G401 (cell line): Measurements from ENCODE around the gene NUP98. TPM values are rescaled to one million over a fixed set of nuclear protein-coding genes. Genes with fewer than 3 reads are reported as not detected.
"Not testable (repeated sequence)": the region's sequence is repeated elsewhere in the genome, so short reads cannot be mapped to it uniquely, and the experiment has no call there.

Source experiments
- DNase-seq: peaks from one replicate; pipeline ENCODE4 v3.0.0-alpha.2; 2015; ENCODE audit warnings: low spot score
- in situ Hi-C: cut with HindIII; loops from 2 replicates; pipeline ENCODE4 v1.10.0; 2016; ENCODE audit warnings: low sequenced_read_pairs, mixed read lengths
- total RNA-seq: library from RNA; depleted of rRNA; stranded (reverse); fragments of >200 nt; shearing (Covaris generic); gene quantifications from 2 replicates; pipeline ENCODE4 v1.2.3, GENCODE V29; 2014

Gene NUP98
- total RNA-seq, 1 experiment from 2014 or later: 150 TPM

- not testable (repeated sequence) for DNase-seq
- in situ Hi-C loops: loop anchor here (10.0 kb wide), 1 partner anchor 52 kb away; no protein-coding TSS in a partner anchor
Measured at GRCh38 chr11:3766836-3767235, 30.5 kb downstream of the NUP98 start.

DNA sequence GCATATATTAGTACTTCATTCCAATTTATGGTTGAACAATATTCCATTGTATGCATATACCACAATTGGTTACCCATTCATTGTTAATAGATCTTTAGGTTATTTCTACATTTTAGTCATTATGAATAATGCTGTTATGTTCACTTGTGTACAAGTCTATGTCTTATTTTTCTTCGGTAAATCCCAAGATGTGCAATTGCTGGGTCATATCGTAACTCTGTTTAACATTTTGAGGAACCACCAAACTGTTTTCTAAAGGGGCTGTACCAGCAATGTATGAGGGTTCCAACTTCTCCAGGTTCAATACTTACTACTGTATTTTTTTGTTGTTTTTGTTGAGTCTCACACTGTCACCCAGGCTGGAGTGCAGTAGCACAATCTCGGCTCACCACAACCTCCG is 33.1 kb downstream of the NUP98 start:
- DNase-seq: no peak
- in situ Hi-C loops: loop anchor here (5.0 to 10.0 kb wide), 2 partner anchors 33 to 49 kb away; partner anchors contain the start of gene NUP98

DNA sequence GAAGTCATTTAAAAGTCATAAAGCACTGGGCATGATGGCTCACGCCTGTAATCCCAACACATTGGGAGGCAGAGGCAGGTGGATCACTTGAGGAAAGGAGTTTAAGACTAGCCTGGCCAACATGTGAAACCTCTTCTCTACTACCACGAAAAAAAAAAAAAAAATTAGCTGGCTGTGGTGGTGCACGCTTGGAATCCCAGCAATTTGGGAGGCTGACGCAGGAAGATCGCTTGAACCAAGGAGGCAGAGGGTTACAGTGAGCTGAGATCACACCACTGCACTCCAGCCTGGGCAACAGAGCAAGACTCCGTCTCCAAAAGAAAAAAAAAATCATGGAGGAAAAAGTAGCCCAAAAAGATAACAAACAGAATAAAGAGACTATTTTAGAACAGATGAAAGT is 42.2 kb downstream of the NUP98 start:
- in situ Hi-C loops: no loop called here
- DNase-seq: no peak

DNA sequence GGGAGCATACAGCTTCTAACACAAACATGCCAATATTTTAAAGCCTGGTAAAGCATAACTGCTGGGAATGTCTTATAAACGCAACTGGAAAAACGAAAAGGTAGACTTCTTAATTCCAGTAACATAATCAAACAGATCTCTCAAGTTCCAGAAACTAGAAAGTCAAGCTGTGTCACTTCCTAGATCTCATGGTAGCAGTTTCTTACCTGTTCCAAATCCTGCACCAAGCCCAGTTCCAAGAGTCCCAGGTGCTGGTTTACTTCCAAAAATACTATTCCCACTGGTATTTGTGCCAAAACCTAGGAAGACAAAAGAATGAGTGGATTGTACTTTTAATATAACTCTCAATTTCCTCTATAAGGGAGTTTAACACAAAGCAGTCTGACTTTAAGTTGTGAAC is 44.2 kb downstream of the NUP98 start:
- in situ Hi-C loops: no loop called here
- peak; percentile 9 for DNase-seq

- no peak for DNase-seq
- in situ Hi-C loops: no loop called here
Measured at GRCh38 chr11:3747704-3748103, 49.6 kb downstream of the NUP98 start.

GRCh38 chr11:3745161-3745560 is 52.2 kb downstream of the NUP98 start:
- in situ Hi-C loops: no loop called here
- no peak for DNase-seq

DNA sequence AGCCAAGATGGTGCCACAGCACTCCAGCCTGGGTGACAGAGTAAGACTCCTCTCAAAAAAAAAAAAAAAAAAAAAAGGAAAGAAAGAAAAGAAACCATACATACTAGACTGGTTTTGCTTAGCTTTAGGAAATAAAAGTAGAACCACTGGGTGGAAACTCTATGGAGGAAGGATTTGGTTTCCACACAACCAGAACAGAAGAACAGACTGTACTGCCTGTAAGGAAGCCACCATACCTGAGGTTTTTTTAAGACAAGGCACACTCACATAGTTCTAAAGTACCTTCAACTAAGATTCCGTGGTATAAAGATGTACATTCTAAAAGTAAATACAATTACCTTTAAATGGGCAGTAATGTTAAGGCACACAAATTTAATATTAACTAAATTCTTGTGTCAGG is 58.6 kb downstream of the NUP98 start:
- no peak for DNase-seq
- in situ Hi-C loops: no loop called here

GRCh38 chr11:3738241-3738640 is 59.1 kb downstream of the NUP98 start:
- no peak for DNase-seq
- in situ Hi-C loops: no loop called here

GRCh38 chr11:3737386-3737933 is 59.9 kb downstream of the NUP98 start:
- in situ Hi-C loops: no loop called here
- DNase-seq: no peak

DNA sequence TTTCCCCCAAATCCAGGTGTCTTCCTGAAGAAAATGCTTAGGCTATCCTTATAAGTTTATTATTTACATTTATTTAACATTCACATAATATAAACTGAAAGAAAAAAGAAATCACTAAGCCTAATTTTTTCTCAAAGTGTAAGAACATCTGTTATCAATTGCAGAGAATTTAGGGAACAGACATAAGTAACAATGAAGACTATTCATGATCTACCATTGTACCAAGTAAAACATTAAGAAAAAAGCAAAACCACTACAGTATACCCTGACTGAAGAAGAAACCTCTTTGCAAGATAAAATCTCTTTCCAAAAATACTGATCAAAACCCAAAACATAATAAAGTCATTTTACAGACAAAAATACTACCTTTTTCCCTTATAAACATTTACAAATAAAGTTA is 60.5 kb downstream of the NUP98 start:
- in situ Hi-C loops: no loop called here
- DNase-seq: no peak

GRCh38 chr11:3735827-3736226 is 61.5 kb downstream of the NUP98 start:
- in situ Hi-C loops: no loop called here
- no peak for DNase-seq

- in situ Hi-C loops: no loop called here
- DNase-seq: no peak
Measured at GRCh38 chr11:3732671-3733436, 64.5 kb downstream of the NUP98 start.

DNA sequence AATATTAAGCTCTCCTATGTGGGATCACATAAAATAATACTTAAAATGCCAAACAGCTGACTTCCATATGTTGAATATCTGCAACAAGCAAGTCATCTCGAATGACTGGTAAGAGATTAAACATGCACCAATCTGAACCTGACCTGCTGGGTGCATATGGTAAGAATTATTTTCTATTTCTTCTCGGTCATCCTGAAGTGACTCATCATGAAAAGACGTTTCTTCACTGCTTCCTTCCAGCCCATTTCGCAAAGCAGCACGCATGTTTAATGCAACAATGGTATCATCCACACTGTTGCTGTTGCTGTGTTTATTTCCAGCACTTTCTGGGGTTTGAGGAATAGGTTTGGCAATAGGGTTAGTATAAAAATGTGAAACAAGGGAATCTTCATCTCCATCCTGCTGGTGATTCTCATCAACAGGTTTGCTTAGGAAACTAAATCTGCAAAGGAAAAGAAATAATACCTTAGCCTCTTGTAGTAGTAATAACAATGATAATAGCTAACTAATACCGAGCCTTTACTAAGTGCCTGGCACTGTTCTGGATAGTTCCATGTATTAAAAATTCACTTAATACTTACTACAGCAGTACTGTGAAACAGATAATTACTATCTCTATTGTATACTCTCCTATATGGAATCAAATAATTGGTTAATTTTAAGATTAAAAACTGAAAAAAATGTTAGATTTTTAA is 74.2 kb downstream of the NUP98 start:
- DNase-seq: no peak
- in situ Hi-C loops: no loop called here

DNA sequence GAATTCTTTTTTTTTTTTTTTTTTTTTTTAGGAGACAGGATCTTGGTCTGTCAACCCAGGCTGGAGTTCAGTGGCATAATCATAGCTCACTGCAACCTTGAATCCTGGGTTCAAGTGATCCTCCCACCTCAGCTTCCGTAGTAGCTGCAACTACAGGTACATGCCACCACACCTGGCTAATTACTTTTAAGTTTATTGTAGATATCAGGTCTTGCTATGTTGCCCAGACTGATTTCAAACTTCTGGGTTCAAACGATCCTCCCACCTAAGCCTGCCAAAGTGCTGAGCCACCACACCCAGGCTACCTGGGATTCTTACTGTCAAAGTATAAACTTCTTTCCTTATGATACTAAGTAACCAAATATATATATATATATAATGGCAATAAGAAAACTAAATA is 75.3 kb downstream of the NUP98 start:
- in situ Hi-C loops: no loop called here
- DNase-seq: no peak

- no peak for DNase-seq
- in situ Hi-C loops: no loop called here
Measured at GRCh38 chr11:3720997-3721396, 76.4 kb downstream of the NUP98 start.

DNA sequence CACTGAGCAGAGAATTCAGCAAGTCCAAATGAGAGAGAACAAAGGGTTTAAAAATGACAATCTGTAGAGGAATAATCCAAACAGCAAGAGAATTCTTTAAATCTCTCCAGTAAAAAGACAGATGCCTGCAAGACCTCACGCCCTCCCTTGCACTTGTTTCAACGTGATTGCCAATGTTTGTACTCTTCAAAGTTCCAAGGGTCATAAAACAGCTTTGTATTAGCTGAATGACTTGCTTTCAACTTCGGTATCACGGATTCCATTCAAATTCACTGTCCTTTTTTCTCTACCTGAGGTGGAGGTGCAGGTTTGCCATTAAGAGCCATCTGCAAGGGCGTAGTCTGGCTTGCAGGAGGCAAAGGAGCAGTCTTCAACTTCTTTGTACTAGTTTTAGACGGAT is 85.1 kb downstream of the NUP98 start:
- in situ Hi-C loops: loop anchor here (10.0 kb wide), 1 partner anchor 53 kb away; no protein-coding TSS in a partner anchor
- no peak for DNase-seq

DNA sequence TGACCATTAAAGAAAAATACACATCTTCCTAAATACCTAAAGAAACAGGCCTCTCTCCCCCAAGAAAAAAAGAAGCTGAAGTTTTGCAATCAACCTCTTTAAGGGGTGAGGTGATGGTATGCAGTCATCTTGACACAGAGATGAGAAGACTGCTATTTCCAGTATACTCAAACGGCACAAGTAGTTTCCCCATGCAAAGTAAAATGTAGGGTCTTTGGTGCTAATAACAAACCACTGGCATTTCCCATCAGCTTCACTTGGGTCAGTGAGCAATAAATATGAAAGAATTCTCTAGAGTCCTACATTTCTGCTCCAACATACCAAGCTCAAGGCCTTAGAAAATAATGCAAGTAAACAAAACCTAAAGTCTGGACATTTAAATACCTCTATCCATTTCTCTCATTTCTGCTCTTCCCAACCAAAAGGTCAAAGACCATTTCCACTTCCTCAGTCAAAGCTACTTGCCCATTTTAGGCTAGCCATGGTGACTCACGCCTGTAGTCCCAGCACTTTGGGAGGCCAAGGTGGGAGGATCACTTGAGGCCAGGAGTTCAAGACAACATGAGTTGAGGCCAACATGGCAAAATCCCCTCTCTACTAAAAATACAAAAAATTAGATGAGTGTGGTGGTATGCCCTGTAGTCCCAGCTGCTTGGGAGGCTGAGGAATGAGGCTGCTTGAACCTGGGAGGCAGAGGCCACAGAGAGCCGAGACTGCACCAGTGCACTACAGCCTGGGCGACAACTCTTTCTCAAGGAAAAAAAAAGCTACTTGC is 86.7 kb downstream of the NUP98 start:
- DNase-seq: no peak
- in situ Hi-C loops: loop anchor here (10.0 kb wide), 1 partner anchor 54 kb away; no protein-coding TSS in a partner anchor

DNA sequence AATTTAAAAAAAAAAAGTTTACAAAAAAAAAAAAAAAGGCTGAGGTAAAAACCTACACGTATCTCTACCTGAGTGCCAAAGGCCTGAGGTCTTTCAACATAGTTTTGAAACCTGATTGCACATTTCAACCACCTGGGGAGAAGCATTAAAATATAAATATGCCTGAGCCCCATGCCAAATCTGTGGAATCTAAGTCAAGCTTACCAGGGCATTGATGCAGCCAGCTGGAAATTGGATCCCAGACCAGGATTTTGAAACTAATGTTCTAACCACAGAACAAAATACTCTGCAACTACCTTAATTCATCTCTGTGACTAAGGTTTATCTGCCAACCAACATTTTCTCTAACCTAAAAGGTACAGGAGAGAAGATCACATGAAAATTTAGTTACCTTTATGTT is 87.4 kb downstream of the NUP98 start:
- DNase-seq: no peak
- in situ Hi-C loops: loop anchor here (10.0 kb wide), 1 partner anchor 55 kb away; no protein-coding TSS in a partner anchor

- no peak for DNase-seq
- in situ Hi-C loops: no loop called here
Measured at GRCh38 chr11:3707176-3707575, 90.2 kb downstream of the NUP98 start.

GRCh38 chr11:3703383-3703782 is 94.0 kb downstream of the NUP98 start:
- in situ Hi-C loops: no loop called here
- DNase-seq: no peak
